CD14-positive monocyte (primary cell): ENCODE data around the gene SMARCA4. TPM values are rescaled to one million over a fixed set of nuclear protein-coding genes. Genes with fewer than 3 reads are reported as not detected.

Experiments used
- DNase-seq, 3 donors: peaks; one replicate each; pipeline ENCODE4 v3.0.0-alpha.2; 2011 to 2022
- H2AFZ ChIP-seq: 2 replicates; pipeline ENCODE4 v1.6.0; 2012; ENCODE audit warnings: mild to moderate bottlenecking, low read depth, low read length, inconsistent platforms; ENCODE audit not compliant: insufficient read depth, poor library complexity, severe bottlenecking
- H3K27ac ChIP-seq, 2 donors: 1 replicate in 1 of 2; 2 replicates in 1 of 2; pipeline ENCODE4 v1.5.1; 2012 to 2013; ENCODE audit warnings: low read length in 2 of 2, control low read depth in 1 of 2, inconsistent platforms in 1 of 2, low read depth in 1 of 2, mild to moderate bottlenecking in 1 of 2
- H3K27me3 ChIP-seq, 2 donors: one replicate each; pipeline versions ENCODE4 v1.6.0 to v1.6.1; 2011 to 2013; ENCODE audit warnings: low read length in 2 of 2; ENCODE audit not compliant: control insufficient read depth in 2 of 2, insufficient read depth in 2 of 2
- H3K36me3 ChIP-seq, 2 donors: replicated peaks in 1 of 2; 1 replicate in 1 of 2; 2 replicates in 1 of 2; pipeline versions ENCODE4 v1.5.1 to v1.6.1; 2012 to 2013; ENCODE audit warnings: low read length in 2 of 2, control low read depth in 1 of 2, inconsistent platforms in 1 of 2, mild to moderate bottlenecking in 1 of 2; ENCODE audit not compliant: insufficient read depth in 2 of 2, control insufficient read depth in 1 of 2
- H3K4me1 ChIP-seq, 2 donors: 1 replicate in 1 of 2; 2 replicates in 1 of 2; pipeline versions ENCODE4 v1.5.1 to v1.6.1; 2012 to 2013; ENCODE audit warnings: low read length in 2 of 2, control low read depth in 1 of 2, inconsistent platforms in 1 of 2, mild to moderate bottlenecking in 1 of 2, moderate library complexity in 1 of 2; ENCODE audit not compliant: insufficient read depth in 2 of 2, control insufficient read depth in 1 of 2
- H3K4me2 ChIP-seq: replicated peaks from 2 replicates; pipeline ENCODE3; 2012; ENCODE audit warnings: low read length, moderate library complexity, mild to moderate bottlenecking; ENCODE audit not compliant: poor library complexity, severe bottlenecking; ENCODE audit errors: extremely low read depth
- H3K4me3 ChIP-seq, 3 experiments: fragments of 200-600 bp in 1 of 3; sonication (generic) in 1 of 3; replicated peaks in 1 of 3; 1 replicate in 2 of 3; 2 replicates in 1 of 3; pipeline ENCODE4 v1.5.1; 2011 to 2013; ENCODE audit warnings: low read length in 3 of 3, mild to moderate bottlenecking in 3 of 3, control low read depth in 2 of 3, low read depth in 2 of 3, inconsistent platforms in 1 of 3, moderate library complexity in 1 of 3
- H3K79me2 ChIP-seq: 2 replicates; pipeline ENCODE4 v1.6.0; 2012; ENCODE audit warnings: mild to moderate bottlenecking, control low read depth, inconsistent platforms, low read length, moderate library complexity; ENCODE audit not compliant: insufficient read depth
- H3K9ac ChIP-seq: 2 replicates; pipeline ENCODE4 v1.6.0; 2017; ENCODE audit warnings: low read length, mild to moderate bottlenecking; ENCODE audit not compliant: insufficient read depth, poor library complexity, severe bottlenecking
- H3K9me3 ChIP-seq, 2 donors: replicated peaks in 1 of 2; 1 replicate in 1 of 2; 2 replicates in 1 of 2; pipeline versions ENCODE4 v1.5.1 to v1.6.1; 2012 to 2013; ENCODE audit warnings: low read length in 2 of 2, control low read depth in 1 of 2; ENCODE audit not compliant: control insufficient read depth in 1 of 2, insufficient read depth in 1 of 2
- H4K20me1 ChIP-seq: 2 replicates; pipeline ENCODE4 v1.6.0; 2012; ENCODE audit warnings: mild to moderate bottlenecking, low read length, control low read depth, moderate library complexity; ENCODE audit not compliant: insufficient read depth
- H3K27ac Mint-ChIP-seq, 7 donors: one replicate each; pipeline ENCODE4 v1.8.0; 2020; ENCODE audit warnings: mild to moderate bottlenecking in 7 of 7, mixed read lengths in 7 of 7, moderate library complexity in 6 of 7, inconsistent platforms in 2 of 7
- H3K27me3 Mint-ChIP-seq, 3 donors: one replicate each; pipeline ENCODE4 v1.8.0; 2021 to 2022; ENCODE audit warnings: low read depth in 3 of 3, mild to moderate bottlenecking in 3 of 3, mixed read lengths in 3 of 3, moderate library complexity in 3 of 3, inconsistent platforms in 1 of 3
- H3K36me3 Mint-ChIP-seq, 2 donors: one replicate each; pipeline ENCODE4 v1.8.0; 2020; ENCODE audit warnings: mixed read lengths in 2 of 2, inconsistent platforms in 1 of 2, mild to moderate bottlenecking in 1 of 2
- H3K4me1 Mint-ChIP-seq: one replicate; pipeline ENCODE4 v1.8.0; 2020; ENCODE audit warnings: mild to moderate bottlenecking, mixed read lengths
- H3K4me3 Mint-ChIP-seq, 2 donors: one replicate each; pipeline ENCODE4 v1.8.0; 2020; ENCODE audit warnings: mild to moderate bottlenecking in 2 of 2, mixed read lengths in 2 of 2, moderate library complexity in 1 of 2
- H3K9me3 Mint-ChIP-seq, 7 donors: one replicate each; pipeline ENCODE4 v1.8.0; 2020 to 2022; ENCODE audit warnings: mixed read lengths in 7 of 7, mild to moderate bottlenecking in 6 of 7, moderate library complexity in 6 of 7, inconsistent platforms in 2 of 7
- CTCF ChIP-seq: fragments of 200-600 bp; IDR thresholded peaks from one replicate; pipeline ENCODE4 v1.8.0; 2022; ENCODE audit warnings: antibody characterized with exemption, mild to moderate bottlenecking
- WGBS: methylation state at CpG from one replicate; pipeline ENCODE4 v1.1.5; 2013; ENCODE audit warnings: missing lambda C conversion rate; ENCODE audit not compliant: insufficient coverage; 5-methylcytosine and 5-hydroxymethylcytosine counted together
- intact Hi-C, 2 donors: fragments of 100-400 bp; cut with micrococcal nuclease; formaldehyde crosslinking; loops; one replicate each; pipeline versions ENCODE4 v1.15.0 to v1.15.1; 2023
- polyA plus RNA-seq, 3 donors: library from polyadenylated mRNA; depleted of rRNA in 1 of 3; unstranded in 2 of 3; stranded (reverse) in 1 of 3; fragments of 300-500 nt in 2 of 3; fragments of >200 nt in 1 of 3; fragmentation: Illumina TruSeq in 2 of 3; gene quantifications; 1 replicate in 2 of 3; 2 replicates in 1 of 3; pipeline ENCODE4 v1.2.3, GENCODE V29; 2012 to 2021

Gene SMARCA4
- polyA plus RNA-seq, 3 donors = 5.1 to 53.3 (median 7.0) TPM

- no peaks in the 10 kb centered on the region for H3K9me3 Mint-ChIP-seq
- H3K79me2 ChIP-seq = peaks cover 7% of the 10 kb centered on the region
Observed at GRCh38 chr19:10922638-10923014, 38.2 kb upstream of the SMARCA4 start.

More at GRCh38 chr19:10922638-10923014, 38.2 kb upstream of the SMARCA4 start:
- Histone ChIP-seq H3K4me3 (no peak overlapping the region), H3K9me3 (no peaks in the 10 kb centered on the region), H3K27ac (no peak overlapping the region), H3K27me3 (no peaks in the 10 kb centered on the region), H3K9ac (no peak overlapping the region), H3K36me3 (peaks cover 53 to 70% of the 10 kb centered on the region in 2 donors), H3K4me2 (no peak overlapping the region), H2AFZ (no peak overlapping the region), H4K20me1 (no peaks in the 10 kb centered on the region), H3K4me1 (peaks cover 4 to 6% of the 10 kb centered on the region in 2 donors)
- peaks cover 6% of the 10 kb centered on the region for H3K4me1 Mint-ChIP-seq
- H3K36me3 Mint-ChIP-seq = peaks cover 45 to 78% of the 10 kb centered on the region in 2 donors
- TF ChIP-seq CTCF = no peak
- 98% methylated on average over 6 of the region's 13 CpGs for WGBS
- H3K27ac Mint-ChIP-seq = no peak overlapping the region
- H3K27me3 Mint-ChIP-seq = peaks cover 0 to 3% (median 0%) of the 10 kb centered on the region in 3 donors
- intact Hi-C loops = loop anchor here in 1 of 2 donors (10.0 kb wide), 1 partner anchor 48 kb away; the partner anchor contains the start of gene CARM1
- H3K4me3 Mint-ChIP-seq = no peak overlapping the region
- no peak for DNase-seq
